Measurements from ENCODE around the gene SLC36A2.

DNA sequence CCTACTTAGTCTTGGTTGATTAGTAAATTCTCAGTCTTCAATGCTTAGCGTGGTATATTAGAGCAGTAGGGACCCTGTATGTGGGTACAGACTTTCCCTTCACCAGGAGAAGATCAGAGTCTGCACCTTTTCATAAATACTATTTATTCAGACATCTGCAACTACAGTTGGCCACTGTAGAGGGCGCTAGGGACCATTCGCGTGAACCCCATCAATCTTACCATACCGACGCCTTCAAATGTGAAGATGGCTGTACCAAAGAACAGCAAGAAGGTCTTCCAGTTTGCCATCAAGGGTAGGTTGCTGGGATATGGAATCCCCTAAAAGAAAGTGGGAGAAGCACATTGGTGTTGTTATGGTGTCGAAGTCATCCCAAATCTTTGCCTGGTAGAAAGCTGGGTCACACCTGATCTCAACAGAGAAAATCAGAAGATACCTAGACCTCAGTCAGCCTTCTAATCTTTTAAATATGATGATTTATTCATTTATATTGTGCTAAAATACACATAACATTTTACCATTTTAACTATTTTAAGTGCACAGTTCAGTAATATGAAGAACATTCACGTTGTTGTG is 62.9 kb downstream of the SLC36A2 start:
- TF ChIP-seq POLR2A (IDR thresholded peaks at IDR 0.05; ENCODE audit: low read depth, low read length), result no peak
- no peak for TF ChIP-seq TAF1 (IDR thresholded peaks at IDR 0.05; ENCODE audit: low read depth, low read length)
- no peak for TF ChIP-seq POU2F2 (IDR thresholded peaks at IDR 0.05; ENCODE audit: low read depth, low read length)
- TF ChIP-seq POLR2AphosphoS5 (IDR thresholded peaks at IDR 0.05; ENCODE audit: low read depth, low read length), result no peak
